Measurements from ENCODE around the gene APOL1.

Gene APOL1

GRCh38 chr22:36300396-36301212 is 47.7 kb downstream of the APOL1 start:
- H3K4me3 ChIP-seq (ENCODE audit: low read length): no peak overlapping the region
- DNase-seq (ENCODE audit: low read depth, low spot score): no peak

DNA sequence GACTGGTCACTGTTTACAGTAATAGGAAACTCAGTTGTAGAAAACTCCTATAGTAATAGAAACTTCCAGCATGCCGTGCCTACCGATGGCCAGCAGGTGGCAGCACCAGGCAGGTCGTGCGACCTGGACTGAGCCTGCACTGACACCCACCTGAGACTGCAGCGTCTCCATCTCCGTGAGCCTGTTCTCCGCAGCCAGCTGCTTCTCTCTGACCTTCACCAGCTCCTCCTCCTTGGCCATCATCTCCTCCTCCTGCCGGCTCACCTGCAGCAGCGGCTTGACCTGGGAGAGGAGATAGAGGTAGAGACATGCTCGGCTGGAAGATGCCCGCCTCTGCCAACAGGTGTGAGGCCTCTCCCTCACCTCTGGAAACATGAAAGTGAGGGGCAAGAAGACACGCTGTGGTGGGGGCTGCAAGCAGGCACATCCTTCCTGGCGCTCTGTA is 48.5 kb downstream of the APOL1 start:
- peak; percentile 61 for DNase-seq (ENCODE audit: low read depth, low spot score)
- H3K4me3 ChIP-seq (ENCODE audit: low read length): no peak overlapping the region

- H3K4me3 ChIP-seq (ENCODE audit: low read length): no peak overlapping the region
- no peak for DNase-seq (ENCODE audit: low read depth, low spot score)
Measured at GRCh38 chr22:36301851-36302250, 48.9 kb downstream of the APOL1 start.

- H3K4me3 ChIP-seq (ENCODE audit: low read length): no peak overlapping the region
- DNase-seq (ENCODE audit: low read depth, low spot score): no peak
Measured at GRCh38 chr22:36302439-36303114, 49.6 kb downstream of the APOL1 start.

DNA sequence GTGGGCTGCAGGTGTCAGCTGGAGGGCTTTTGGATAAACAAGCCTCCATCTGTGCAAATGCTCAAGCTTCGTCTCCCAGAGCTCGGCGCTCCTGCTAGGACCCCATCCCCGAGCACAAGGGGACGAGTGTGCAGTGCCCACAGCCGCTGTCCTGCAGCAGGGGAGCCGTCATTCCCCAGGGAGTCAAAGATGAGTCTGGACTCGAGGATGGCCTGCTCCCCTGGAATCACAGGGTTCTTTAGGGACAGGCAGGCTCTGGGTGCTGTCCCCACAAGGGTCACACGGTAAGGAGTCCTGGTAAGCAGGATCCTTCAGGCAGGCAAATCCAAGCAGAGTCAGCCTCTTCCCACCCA is 50.2 kb downstream of the APOL1 start:
- no peak overlapping the region for H3K4me3 ChIP-seq (ENCODE audit: low read length)
- no peak for DNase-seq (ENCODE audit: low read depth, low spot score)

DNA sequence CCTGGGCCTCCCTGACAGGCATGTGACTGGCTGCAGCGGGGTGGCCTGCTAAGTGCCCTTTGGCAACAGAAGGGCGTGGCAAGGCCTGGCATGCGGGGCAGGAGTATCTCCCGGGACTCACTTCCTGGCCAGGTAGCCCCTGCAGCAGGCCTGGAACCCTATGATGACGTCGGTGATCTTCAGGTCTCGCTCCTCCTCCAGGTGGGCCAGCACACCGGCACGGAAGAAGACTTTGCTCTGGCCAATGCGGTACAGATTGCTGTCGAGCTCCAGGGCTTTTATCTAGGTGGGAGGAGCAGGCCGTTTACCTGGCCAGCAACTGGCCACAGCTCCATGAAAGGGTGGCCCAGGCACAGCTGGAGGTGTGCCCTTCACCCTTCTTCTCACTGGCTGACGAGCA is 50.9 kb downstream of the APOL1 start:
- no peak for DNase-seq (ENCODE audit: low read depth, low spot score)
- no peak overlapping the region for H3K4me3 ChIP-seq (ENCODE audit: low read length)

DNA sequence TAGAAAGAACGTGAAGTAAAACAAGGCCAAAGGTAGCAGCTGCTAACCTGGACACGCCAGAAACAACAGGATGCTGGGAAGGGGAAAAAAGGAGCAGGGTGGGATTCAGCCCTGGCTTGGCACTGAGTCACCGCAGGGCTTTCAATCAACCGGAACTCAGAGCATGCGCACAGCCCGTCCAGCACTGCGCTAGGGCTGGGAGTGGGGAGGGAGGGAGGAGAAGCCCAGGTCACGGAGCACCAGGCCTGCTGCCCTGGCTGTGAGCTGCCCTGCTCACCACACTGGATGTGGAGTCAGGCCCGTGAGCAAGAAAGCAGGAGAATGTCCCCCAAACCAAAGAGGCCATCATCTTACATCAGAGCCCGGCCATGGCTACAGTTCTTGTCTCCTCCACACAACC is 51.5 kb downstream of the APOL1 start:
- no peak for DNase-seq (ENCODE audit: low read depth, low spot score)
- H3K4me3 ChIP-seq (ENCODE audit: low read length): no peak overlapping the region

- H3K4me3 ChIP-seq (ENCODE audit: low read length): no peak overlapping the region
- DNase-seq (ENCODE audit: low read depth, low spot score): no peak
Measured at GRCh38 chr22:36305813-36306212, 52.9 kb downstream of the APOL1 start.

DNA sequence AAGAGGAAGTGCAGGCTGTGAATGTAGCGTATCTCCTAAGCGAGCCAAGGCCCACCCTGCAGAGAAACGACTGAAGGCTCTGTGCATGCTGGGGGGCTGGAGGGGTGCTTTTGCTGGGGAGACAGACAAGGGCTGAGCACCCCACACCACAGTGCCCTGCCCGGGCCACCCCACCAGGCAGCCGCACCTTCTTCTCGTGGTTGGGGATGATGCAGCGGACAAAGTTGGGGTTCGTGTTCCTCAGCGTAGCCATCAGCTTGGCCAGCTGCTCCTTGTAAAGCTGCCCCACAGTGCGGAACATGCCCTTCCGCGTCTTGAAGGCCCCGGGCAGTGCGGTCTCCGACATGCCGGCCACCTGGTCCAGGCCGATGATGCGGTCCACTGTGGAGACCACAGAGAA is 53.3 kb downstream of the APOL1 start:
- no peak overlapping the region for H3K4me3 ChIP-seq (ENCODE audit: low read length)
- DNase-seq (ENCODE audit: low read depth, low spot score): no peak

DNA sequence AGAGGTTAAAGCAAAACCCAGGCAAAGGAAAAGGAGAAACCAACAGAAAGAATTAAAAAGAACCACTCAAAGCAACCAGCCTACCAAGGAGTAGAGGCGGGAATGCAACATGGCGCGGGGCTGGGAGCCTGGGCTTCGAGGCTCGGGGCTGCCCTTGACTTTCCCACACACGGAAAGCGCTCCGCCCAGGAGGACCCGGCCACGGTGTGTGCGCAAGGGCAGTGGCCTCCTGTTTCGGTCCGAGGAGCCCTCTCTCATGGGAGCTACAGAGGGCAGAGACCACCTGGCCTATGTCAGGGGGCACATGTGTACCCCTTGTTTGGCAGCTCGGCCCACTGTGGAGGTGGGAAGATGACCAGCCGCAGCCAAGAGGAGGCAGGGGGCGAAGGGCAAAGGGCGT is 55.9 kb downstream of the APOL1 start:
- H3K4me3 ChIP-seq (ENCODE audit: low read length): no peak overlapping the region
- DNase-seq (ENCODE audit: low read depth, low spot score): no peak

DNA sequence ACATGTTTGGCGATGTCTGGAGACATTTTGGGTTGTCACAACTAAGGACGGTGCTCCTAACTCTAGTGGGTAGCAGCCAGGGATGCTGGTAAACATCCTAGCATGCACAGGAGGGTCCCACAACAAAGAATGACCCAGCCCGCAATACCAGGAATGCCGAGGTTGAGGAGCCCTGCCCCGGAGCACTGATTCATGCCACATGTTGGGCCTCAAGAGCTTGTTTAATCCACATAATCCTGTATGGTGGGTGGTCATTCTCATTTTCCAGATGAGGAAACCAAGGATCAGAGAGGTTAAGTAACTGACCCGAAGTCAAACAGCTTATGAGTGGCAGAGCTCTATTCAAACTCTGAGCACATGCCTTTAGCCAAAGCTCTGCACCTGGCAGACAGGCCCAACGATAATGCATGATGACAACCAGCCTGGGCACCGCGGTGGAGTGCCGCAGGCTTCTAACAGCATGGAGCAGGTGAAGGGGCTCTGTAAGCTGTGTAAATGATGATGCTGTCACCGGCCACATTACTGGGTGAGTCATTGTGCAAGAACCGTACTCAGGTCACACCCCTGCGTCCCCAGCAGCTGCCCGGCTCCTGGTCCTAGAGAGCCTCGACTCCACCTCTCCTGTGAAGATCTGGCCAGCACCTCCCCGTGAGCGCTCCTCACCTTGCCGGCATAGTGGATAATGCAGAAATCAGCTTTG is 58.6 kb downstream of the APOL1 start:
- no peak overlapping the region for H3K4me3 ChIP-seq (ENCODE audit: low read length)
- no peak for DNase-seq (ENCODE audit: low read depth, low spot score)

DNA sequence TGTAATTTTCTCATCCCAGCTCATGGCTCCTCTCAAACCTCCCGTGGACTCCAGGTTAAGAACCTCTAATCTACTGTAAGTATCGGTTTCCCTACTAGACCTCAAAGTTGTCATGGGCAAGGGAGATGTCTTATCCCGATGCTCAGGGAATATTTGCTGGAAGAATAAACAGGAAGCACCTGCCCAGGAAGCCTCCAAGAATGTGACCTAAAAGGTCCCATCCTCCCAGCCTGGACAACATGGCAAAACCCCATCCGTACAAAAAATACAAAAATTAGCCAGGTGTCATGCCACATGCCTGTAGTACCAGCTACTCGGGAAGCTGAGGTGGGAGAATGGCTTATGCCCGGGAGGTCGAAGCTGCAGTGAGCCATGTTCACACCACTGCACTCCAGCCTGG is 62.4 kb downstream of the APOL1 start:
- no peak for DNase-seq (ENCODE audit: low read depth, low spot score)
- H3K4me3 ChIP-seq (ENCODE audit: low read length): no peak overlapping the region

DNA sequence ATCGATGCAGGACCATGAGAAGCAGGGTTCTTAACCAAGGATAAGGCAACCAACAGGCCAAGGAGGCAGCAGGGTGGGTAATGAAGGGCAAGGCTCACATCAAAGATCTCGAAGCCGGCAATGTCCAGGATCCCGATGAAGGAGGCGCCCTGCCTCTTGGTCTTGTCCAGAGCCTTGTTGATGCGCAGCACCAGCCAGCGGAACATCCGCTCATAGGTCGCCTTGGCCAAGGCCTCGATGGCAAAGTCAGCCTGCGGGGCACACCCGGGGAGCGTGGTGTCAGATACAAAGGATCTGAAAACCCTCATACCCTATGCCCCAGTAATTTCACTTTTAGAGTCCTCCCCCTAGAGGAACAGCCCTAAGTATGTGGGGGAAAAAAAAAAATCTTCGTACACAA is 63.5 kb downstream of the APOL1 start:
- no peak for DNase-seq (ENCODE audit: low read depth, low spot score)
- no peak overlapping the region for H3K4me3 ChIP-seq (ENCODE audit: low read length)
